Neural progenitor cell (in vitro differentiated cells): ENCODE data around the gene STX16. TPM values are rescaled to one million over a fixed set of nuclear protein-coding genes. Genes with fewer than 3 reads are reported as not detected.

Experiments used
- DNase-seq: peaks from one replicate; pipeline ENCODE4 v3.0.0-alpha.2; 2016; ENCODE audit warnings: low spot score
- H2AFZ ChIP-seq: fragments of 200-600 bp; sonication (generic); replicated peaks from 2 replicates; pipeline ENCODE4 v1.6.1; 2016; ENCODE audit warnings: antibody characterized with exemption
- H3F3A ChIP-seq: fragments of 200-600 bp; sonication (generic); 2 replicates; pipeline ENCODE4 v1.6.1; 2016; ENCODE audit warnings: antibody characterized with exemption, low read depth
- H3K27ac ChIP-seq: fragments of 200-600 bp; sonication (generic); 2 replicates; pipeline ENCODE4 v1.5.1; 2016; ENCODE audit warnings: mild to moderate bottlenecking
- H3K27me3 ChIP-seq: fragments of 200-600 bp; sonication (generic); 2 replicates; pipeline ENCODE4 v1.6.1; 2016; ENCODE audit warnings: mild to moderate bottlenecking, moderate library complexity
- H3K36me3 ChIP-seq: fragments of 200-600 bp; sonication (generic); 2 replicates; pipeline ENCODE4 v1.5.1; 2016
- H3K4me1 ChIP-seq: fragments of 200-600 bp; sonication (generic); 2 replicates; pipeline ENCODE4 v1.6.1; 2016; ENCODE audit warnings: mixed run types
- H3K4me2 ChIP-seq: fragments of 200-600 bp; sonication (generic); 2 replicates; pipeline ENCODE4 v1.6.1; 2016
- H3K4me3 ChIP-seq: fragments of 200-600 bp; sonication (generic); 2 replicates; pipeline ENCODE4 v1.5.1; 2016
- H3K79me2 ChIP-seq: fragments of 200-600 bp; sonication (generic); 2 replicates; pipeline ENCODE4 v1.6.1; 2016; ENCODE audit warnings: low read depth
- H3K9ac ChIP-seq: fragments of 200-600 bp; sonication (generic); 2 replicates; pipeline ENCODE4 v1.6.1; 2016
- H3K9me3 ChIP-seq: fragments of 200-600 bp; sonication (generic); 2 replicates; pipeline ENCODE4 v1.5.1; 2016; ENCODE audit warnings: low read depth
- H4K20me1 ChIP-seq: fragments of 200-600 bp; sonication (generic); 2 replicates; pipeline ENCODE4 v1.6.1; 2016; ENCODE audit warnings: low read depth
- H3K27ac Mint-ChIP-seq: 3 replicates; pipeline ENCODE4 v1.8.0; 2021; ENCODE audit warnings: mixed read lengths
- H3K27me3 Mint-ChIP-seq: 2 replicates; pipeline ENCODE4 v1.8.0; 2022; ENCODE audit warnings: low read depth, mild to moderate bottlenecking, inconsistent platforms, moderate library complexity, mixed read lengths; ENCODE audit not compliant: insufficient read depth
- H3K36me3 Mint-ChIP-seq: 3 replicates; pipeline ENCODE4 v1.8.0; 2021; ENCODE audit warnings: mixed read lengths
- H3K4me1 Mint-ChIP-seq: 3 replicates; pipeline ENCODE4 v1.8.0; 2021; ENCODE audit warnings: mixed read lengths
- H3K4me3 Mint-ChIP-seq: 3 replicates; pipeline ENCODE4 v1.8.0; 2021; ENCODE audit warnings: mild to moderate bottlenecking, moderate library complexity, mixed read lengths
- H3K9me3 Mint-ChIP-seq: 3 replicates; pipeline ENCODE4 v1.8.0; 2020; ENCODE audit warnings: mixed read lengths
- CTCF ChIP-seq: fragments of 200-600 bp; sonication (generic); IDR thresholded peaks from 2 replicates; pipeline ENCODE4 v1.5.1; 2017; ENCODE audit warnings: antibody characterized with exemption, mild to moderate bottlenecking
- EZH2 ChIP-seq: fragments of 200-600 bp; sonication (generic); IDR thresholded peaks from 2 replicates; pipeline ENCODE4 v1.6.1; 2017; ENCODE audit warnings: antibody characterized with exemption, mild to moderate bottlenecking, moderate library complexity
- EZH2phosphoT487 ChIP-seq: fragments of 200-600 bp; sonication (generic); IDR thresholded peaks from 2 replicates; pipeline ENCODE4 v1.6.1; 2017; ENCODE audit warnings: antibody characterized with exemption
- total RNA-seq: library from RNA; depleted of rRNA; stranded (reverse); fragments of >200 nt; gene quantifications from 2 replicates; pipeline ENCODE4 v1.2.3, GENCODE V29; 2015; ENCODE audit warnings: low replicate concordance

STX16 gene
- total RNA-seq, 1 donor from 2014 or later, result 46.6 TPM

- no peak overlapping the region for H2AFZ ChIP-seq
- no peak overlapping the region for H3K27ac ChIP-seq
- H3K27me3 ChIP-seq, result no peaks in the 10 kb centered on the region
- peaks cover 1% of the 10 kb centered on the region for H3K4me1 ChIP-seq
- no peak for DNase-seq
- Mint-ChIP-seq H3K27ac (no peak overlapping the region), H3K36me3 (peaks cover 6% of the 10 kb centered on the region), H3K4me1 (peaks cover 8% of the 10 kb centered on the region), H3K27me3 (peaks cover 10% of the 10 kb centered on the region), H3K4me3 (no peak overlapping the region), H3K9me3 (no peaks in the 10 kb centered on the region)
- H3K79me2 ChIP-seq, result no peaks in the 10 kb centered on the region
- no peaks in the 10 kb centered on the region for H3K9me3 ChIP-seq
- H3K36me3 ChIP-seq, result no peaks in the 10 kb centered on the region
- no peak overlapping the region for H3K4me2 ChIP-seq
- H3F3A ChIP-seq, result no peaks in the 10 kb centered on the region
- no peak for TF ChIP-seq EZH2
- no peak for TF ChIP-seq EZH2phosphoT487
- TF ChIP-seq CTCF, result no peak
- no peaks in the 10 kb centered on the region for H4K20me1 ChIP-seq
- H3K4me3 ChIP-seq, result no peak overlapping the region
- H3K9ac ChIP-seq, result no peak overlapping the region
These were observed 60.4 kb downstream of the STX16 start for GRCh38 chr20:58711266-58712051.

GRCh38 chr20:58712151-58712791, 61.2 kb downstream of the STX16 start:
- H3K9me3 ChIP-seq, result no peaks in the 10 kb centered on the region
- TF ChIP-seq EZH2phosphoT487, result no peak
- no peak for TF ChIP-seq CTCF
- no peak for TF ChIP-seq EZH2
- peaks cover 10% of the 10 kb centered on the region for H3K27me3 Mint-ChIP-seq

GRCh38 chr20:58712806-58713731, 62.0 kb downstream of the STX16 start:
- Histone ChIP-seq H3K27ac (no peak overlapping the region), H2AFZ (no peak overlapping the region), H3K27me3 (no peaks in the 10 kb centered on the region), H3K9me3 (no peaks in the 10 kb centered on the region), H3F3A (no peaks in the 10 kb centered on the region), H3K79me2 (no peaks in the 10 kb centered on the region), H3K9ac (no peak overlapping the region), H3K4me1 (peaks cover 7% of the 10 kb centered on the region), H3K4me3 (no peak overlapping the region), H3K4me2 (no peak overlapping the region), H4K20me1 (no peaks in the 10 kb centered on the region), H3K36me3 (no peaks in the 10 kb centered on the region)
- TF ChIP-seq EZH2, result no peak
- Mint-ChIP-seq H3K27ac (no peak overlapping the region), H3K4me1 (peaks cover 15% of the 10 kb centered on the region), H3K9me3 (no peaks in the 10 kb centered on the region), H3K27me3 (peaks cover 10% of the 10 kb centered on the region), H3K4me3 (no peak overlapping the region), H3K36me3 (peaks cover 6% of the 10 kb centered on the region)
- DNase-seq, result no peak

More at GRCh38 chr20:58712151-58712791, 61.2 kb downstream of the STX16 start:
- Histone ChIP-seq H2AFZ (no peak overlapping the region), H3K27me3 (no peaks in the 10 kb centered on the region), H3K4me3 (no peak overlapping the region), H3K4me2 (no peak overlapping the region), H3K4me1 (peaks cover 7% of the 10 kb centered on the region), H3K36me3 (no peaks in the 10 kb centered on the region), H3K27ac (no peak overlapping the region), H3F3A (no peaks in the 10 kb centered on the region), H4K20me1 (no peaks in the 10 kb centered on the region), H3K79me2 (no peaks in the 10 kb centered on the region), H3K9ac (no peak overlapping the region)
- peaks cover 6% of the 10 kb centered on the region for H3K36me3 Mint-ChIP-seq
- no peaks in the 10 kb centered on the region for H3K9me3 Mint-ChIP-seq
- no peak overlapping the region for H3K4me3 Mint-ChIP-seq
- peaks cover 14% of the 10 kb centered on the region for H3K4me1 Mint-ChIP-seq
- H3K27ac Mint-ChIP-seq, result no peak overlapping the region
- no peak for DNase-seq
